ENCODE results near the gene HLA-DQA2.
A peak's percentile ranks its signal among the peaks of the same experiment; 100 is the strongest.

- TF ChIP-seq CTCF (IDR thresholded peaks at IDR 0.05) (peak; percentile 56 to 80 (median 66)), POLR2A (IDR thresholded peaks at IDR 0.05) (no peak)
Measured at GRCh38 chr6:32785781-32786533, 44.8 kb downstream of the HLA-DQA2 start.

All from right lobe of liver (tissue), 4 donors.